SH-SY5Y (cell line): ENCODE results near the gene FAT1.

Experiments
- GATA2 ChIP-seq: IDR thresholded peaks from 2 replicates; pipeline ENCODE4 v1.6.1; 2011; ENCODE audit warnings: mild to moderate bottlenecking, low read depth, low read length
- GATA3 ChIP-seq: IDR thresholded peaks from 2 replicates; pipeline ENCODE4 v1.6.1; 2011; ENCODE audit warnings: low read depth, mild to moderate bottlenecking, low read length, moderate library complexity

DNA sequence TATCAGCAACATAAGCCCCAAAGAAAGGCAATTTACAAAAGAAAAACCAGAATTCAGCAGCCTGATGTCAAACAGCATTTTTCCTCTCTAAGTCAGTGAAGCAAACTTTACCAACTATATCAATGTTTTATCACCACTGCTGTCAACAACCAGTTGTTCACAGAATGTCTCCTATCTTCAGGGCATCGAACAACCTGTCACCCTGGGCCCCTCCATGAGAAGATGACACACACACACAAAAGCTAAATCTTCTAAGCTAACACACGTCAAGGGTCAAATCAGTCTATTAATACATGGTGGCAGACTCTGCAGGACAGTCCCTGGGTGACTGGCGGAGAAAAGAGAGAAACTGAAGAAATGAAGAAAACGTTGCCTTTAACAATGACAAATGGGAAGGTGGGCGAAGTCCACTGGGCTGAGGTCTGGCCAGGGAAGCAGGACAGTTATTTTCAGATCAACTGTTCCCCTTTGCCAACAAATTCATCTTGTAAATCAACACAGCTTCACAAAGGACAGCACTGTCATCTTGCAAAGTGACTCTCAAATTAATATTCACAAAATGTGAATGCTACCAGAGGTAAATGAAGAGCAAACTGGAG lies 13.0 kb downstream of the FAT1 start:
- TF ChIP-seq GATA3 (no peak), GATA2 (no peak)
